ENCODE measurements around the gene TMEM256. TPM values are rescaled to one million over a fixed set of nuclear protein-coding genes. Genes with fewer than 3 reads are reported as not detected.

The TMEM256 gene
- 10 to 100 TPM; 31.8 to 35.9 (median 34.2) TPM for total RNA-seq
- 48.7 TPM for total RNA-seq (2013)

GRCh38 chr17:7403977-7404736 lies at the start of gene TMEM256:
Gene TMEM256, minus strand, starts transcription at chr17:7404097. Its CDS starts 13 bp downstream, at chr17:7404084.
- Histone ChIP-seq H3K36me3 (ENCODE audit: control insufficient read depth, insufficient read depth, low read length) (no peaks in the 10 kb centered on the region), H3K4me3 (ENCODE audit: low read length) (peak within 1 kb of the TSS; percentile 69)
- H3K36me3 Mint-ChIP-seq = no peaks in the 10 kb centered on the region

DNA sequence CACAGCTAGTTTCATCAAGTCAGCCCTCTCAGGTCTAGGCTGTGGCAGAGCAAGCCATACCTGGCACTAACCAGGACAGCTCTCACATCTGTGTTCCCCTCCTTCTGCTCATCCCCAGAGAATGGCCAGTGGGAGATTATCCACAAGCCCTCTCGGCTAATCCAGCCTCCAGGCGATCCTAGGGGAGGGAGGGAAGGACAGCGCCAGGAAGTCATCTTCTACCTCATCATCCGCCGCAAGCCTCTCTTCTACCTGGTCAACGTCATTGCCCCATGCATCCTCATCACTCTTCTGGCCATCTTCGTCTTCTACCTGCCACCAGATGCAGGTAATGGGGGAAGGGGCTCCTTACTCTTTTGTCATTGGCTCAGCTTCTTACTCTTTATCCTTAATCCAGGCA lies 44.6 kb upstream of the TMEM256 start:
- no peak overlapping the region for H3K4me3 ChIP-seq (ENCODE audit: low read length)
- Mint-ChIP-seq H3K4me3 (no peak overlapping the region), H3K27ac (no peak overlapping the region), H3K36me3 (no peaks in the 10 kb centered on the region), H3K9me3 (no peaks in the 10 kb centered on the region), H3K27me3 (ENCODE audit: low read depth in 2 of 2) (peaks cover 29 to 38% of the 10 kb centered on the region in 2 donors), H3K4me1 (peaks cover 14 to 20% of the 10 kb centered on the region in 2 donors)
- ATAC-seq (no peak), DNase-seq (no peak)
- intact Hi-C loops (cut with micrococcal nuclease) = no loop called here
- no peak overlapping the region for H3K27ac ChIP-seq (ENCODE audit: low read length)
- TF ChIP-seq, protein P1, sequence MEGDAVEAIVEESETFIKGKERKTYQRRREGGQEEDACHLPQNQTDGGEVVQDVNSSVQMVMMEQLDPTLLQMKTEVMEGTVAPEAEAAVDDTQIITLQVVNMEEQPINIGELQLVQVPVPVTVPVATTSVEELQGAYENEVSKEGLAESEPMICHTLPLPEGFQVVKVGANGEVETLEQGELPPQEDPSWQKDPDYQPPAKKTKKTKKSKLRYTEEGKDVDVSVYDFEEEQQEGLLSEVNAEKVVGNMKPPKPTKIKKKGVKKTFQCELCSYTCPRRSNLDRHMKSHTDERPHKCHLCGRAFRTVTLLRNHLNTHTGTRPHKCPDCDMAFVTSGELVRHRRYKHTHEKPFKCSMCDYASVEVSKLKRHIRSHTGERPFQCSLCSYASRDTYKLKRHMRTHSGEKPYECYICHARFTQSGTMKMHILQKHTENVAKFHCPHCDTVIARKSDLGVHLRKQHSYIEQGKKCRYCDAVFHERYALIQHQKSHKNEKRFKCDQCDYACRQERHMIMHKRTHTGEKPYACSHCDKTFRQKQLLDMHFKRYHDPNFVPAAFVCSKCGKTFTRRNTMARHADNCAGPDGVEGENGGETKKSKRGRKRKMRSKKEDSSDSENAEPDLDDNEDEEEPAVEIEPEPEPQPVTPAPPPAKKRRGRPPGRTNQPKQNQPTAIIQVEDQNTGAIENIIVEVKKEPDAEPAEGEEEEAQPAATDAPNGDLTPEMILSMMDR (IDR thresholded peaks at IDR 0.05) = no peak
- no peaks in the 10 kb centered on the region for H3K9me3 ChIP-seq (ENCODE audit: control insufficient read depth, insufficient read depth, low read length)
- peaks cover 31% of the 10 kb centered on the region for H3K27me3 ChIP-seq (ENCODE audit: control insufficient read depth, insufficient read depth, low read length)
- no peaks in the 10 kb centered on the region for H3K36me3 ChIP-seq (ENCODE audit: control insufficient read depth, insufficient read depth, low read length)
- peaks cover 19% of the 10 kb centered on the region for H3K4me1 ChIP-seq (ENCODE audit: control insufficient read depth, insufficient read depth, low read length)
- 78% methylated on average over 2 of the region's 7 CpGs for WGBS (ENCODE audit: insufficient coverage)

More at GRCh38 chr17:7403977-7404736, at the start of gene TMEM256:
- Histone ChIP-seq H3K9me3 (ENCODE audit: control insufficient read depth, insufficient read depth, low read length) (no peaks in the 10 kb centered on the region), H3K27me3 (ENCODE audit: control insufficient read depth, insufficient read depth, low read length) (peaks cover 3% of the 10 kb centered on the region), H3K4me1 (ENCODE audit: control insufficient read depth, insufficient read depth, low read length) (peaks cover 28% of the 10 kb centered on the region), H3K27ac (ENCODE audit: low read length) (peak within 1 kb of the TSS; percentile 93)
- H3K27ac Mint-ChIP-seq = peak within 1 kb of the TSS; percentile 90 to 96
- TF ChIP-seq, protein P1 (IDR thresholded peaks at IDR 0.05) = no peak
- H3K4me1 Mint-ChIP-seq = peaks cover 8 to 30% of the 10 kb centered on the region in 2 donors
- H3K27me3 Mint-ChIP-seq (ENCODE audit: low read depth in 2 of 2) = peaks cover 3 to 12% of the 10 kb centered on the region in 2 donors
- no peaks in the 10 kb centered on the region for H3K9me3 Mint-ChIP-seq
- DNase-seq (peak; percentile 94 to 98), ATAC-seq (peak; percentile 85 to 93 (median 86))
- WGBS (ENCODE audit: insufficient coverage) = 0% methylated on average over 47 of the region's 49 CpGs
- peak within 1 kb of the TSS; percentile 92 for H3K4me3 Mint-ChIP-seq
- intact Hi-C loops (cut with micrococcal nuclease) = loop anchor here (1.0 kb wide), 2 partner anchors 10 to 31 kb away; partner anchors contain the start of genes PLSCR3 and TMEM102

- intact Hi-C loops (cut with micrococcal nuclease) = no loop called here
- ATAC-seq = peak; percentile 78 to 86 (median 86)
- peak in 1 of 2 donors; percentile 64 for DNase-seq
- peaks cover 43% of the 10 kb centered on the region for H3K27me3 ChIP-seq (ENCODE audit: control insufficient read depth, insufficient read depth, low read length)
- 6% methylated on average over 16 of the region's 16 CpGs for WGBS (ENCODE audit: insufficient coverage)
- peak overlapping the region; percentile 5 for H3K4me3 ChIP-seq (ENCODE audit: low read length)
- TF ChIP-seq, protein P1 (IDR thresholded peaks at IDR 0.05) = no peak
- Mint-ChIP-seq H3K9me3 (no peaks in the 10 kb centered on the region), H3K4me3 (peak overlapping the region; percentile 86), H3K27ac (peak overlapping the region in 1 of 2 donors; percentile 58), H3K36me3 (no peaks in the 10 kb centered on the region), H3K4me1 (peaks cover 15 to 22% of the 10 kb centered on the region in 2 donors), H3K27me3 (ENCODE audit: low read depth in 2 of 2) (peaks cover 49 to 59% of the 10 kb centered on the region in 2 donors)
- peaks cover 22% of the 10 kb centered on the region for H3K4me1 ChIP-seq (ENCODE audit: control insufficient read depth, insufficient read depth, low read length)
- H3K27ac ChIP-seq (ENCODE audit: low read length) = no peak overlapping the region
- no peaks in the 10 kb centered on the region for H3K36me3 ChIP-seq (ENCODE audit: control insufficient read depth, insufficient read depth, low read length)
- H3K9me3 ChIP-seq (ENCODE audit: control insufficient read depth, insufficient read depth, low read length) = no peaks in the 10 kb centered on the region
Measured at GRCh38 chr17:7445619-7445968, 41.7 kb upstream of the TMEM256 start.

All from natural killer cell (primary cell).